IMR-90 (cell line): ENCODE data around the gene TTI1. TPM values are rescaled to one million over a fixed set of nuclear protein-coding genes. Genes with fewer than 3 reads are reported as not detected.

ENCODE experiments used
- ATAC-seq: fragments of 200-7000 bp; cut with Tn5 transposase; 2 replicates; pipeline ENCODE4 v1.9.1; 2020; ENCODE audit warnings: low read depth, mild to moderate bottlenecking, moderate library complexity
- BruUV-seq: library from RNA; stranded (reverse); fragments of 400-500 nt; replicated peaks from 2 replicates; lab custom pipeline; 2021; lab: Mats Ljungman, UMichigan
- CTCF ChIA-PET: fragments of 300-600 bp; formaldehyde crosslinking; extraction: SDS; loops from one replicate; lab custom pipeline; 2021; ENCODE audit warnings: antibody characterized with exemption; lab: Yijun Ruan, JAX
- POLR2A ChIA-PET: fragments of 300-600 bp; sonication (Branson Sonifier 250); formaldehyde crosslinking; loops from one replicate; lab custom pipeline; 2022; ENCODE audit warnings: antibody characterized with exemption; ENCODE audit not compliant: unreplicated experiment; lab: Charles Lee
- DNase-seq: peaks from one replicate; pipeline ENCODE4 v3.0.0; 2013
- H2AFZ ChIP-seq: replicated peaks from 2 replicates; pipeline ENCODE3; 2013; ENCODE audit warnings: low read length, mild to moderate bottlenecking; ENCODE audit not compliant: poor library complexity
- H2AK5ac ChIP-seq: 2 replicates; pipeline ENCODE4 v1.6.1; 2013; ENCODE audit warnings: low read depth, low read length, inconsistent platforms
- H2AK9ac ChIP-seq: replicated peaks from 2 replicates; pipeline ENCODE3; 2013; ENCODE audit warnings: mild to moderate bottlenecking, low read depth, low read length, moderate library complexity; ENCODE audit not compliant: poor library complexity
- H2BK120ac ChIP-seq: 2 replicates; pipeline ENCODE4 v1.6.1; 2013; ENCODE audit warnings: low read depth, low read length, inconsistent platforms
- H2BK15ac ChIP-seq: 3 replicates; pipeline ENCODE4 v1.6.1; 2013; ENCODE audit warnings: low read depth, low read length, inconsistent platforms
- H2BK20ac ChIP-seq: 2 replicates; pipeline ENCODE4 v1.6.1; 2013; ENCODE audit warnings: low read depth, mild to moderate bottlenecking, inconsistent platforms, low read length, moderate library complexity
- H2BK5ac ChIP-seq: 2 replicates; pipeline ENCODE4 v1.6.1; 2013; ENCODE audit warnings: mild to moderate bottlenecking, low read depth, low read length, inconsistent platforms; ENCODE audit not compliant: poor library complexity, severe bottlenecking
- H3K14ac ChIP-seq: replicated peaks from 2 replicates; pipeline ENCODE4 v1.6.1; 2013; ENCODE audit warnings: low read depth, low read length, inconsistent platforms
- H3K18ac ChIP-seq: 2 replicates; pipeline ENCODE4 v1.6.1; 2013; ENCODE audit warnings: low read depth, low read length, control low read depth
- H3K23ac ChIP-seq: 2 replicates; pipeline ENCODE4 v1.6.1; 2013; ENCODE audit warnings: low read depth, low read length, inconsistent platforms
- H3K27ac ChIP-seq: 2 replicates; pipeline ENCODE4 v1.5.1; 2013; ENCODE audit warnings: mild to moderate bottlenecking, control low read depth, low read length; ENCODE audit not compliant: insufficient read depth
- H3K27me3 ChIP-seq: 2 replicates; pipeline ENCODE4 v1.6.1; 2013; ENCODE audit warnings: low read length; ENCODE audit not compliant: control insufficient read depth, insufficient read depth
- H3K36me3 ChIP-seq: 2 replicates; pipeline ENCODE4 v1.6.1; 2013; ENCODE audit warnings: low read length, mixed read lengths; ENCODE audit not compliant: control insufficient read depth, insufficient read depth
- H3K4ac ChIP-seq: 2 replicates; pipeline ENCODE4 v1.6.1; 2013; ENCODE audit warnings: low read depth, low read length, inconsistent platforms
- H3K4me1 ChIP-seq: 2 replicates; pipeline ENCODE4 v1.6.1; 2013; ENCODE audit warnings: low read length, mixed read lengths; ENCODE audit not compliant: control insufficient read depth, insufficient read depth
- H3K4me2 ChIP-seq: 2 replicates; pipeline ENCODE4 v1.6.1; 2013; ENCODE audit warnings: low read depth, mild to moderate bottlenecking, control low read depth, low read length, moderate library complexity
- H3K4me3 ChIP-seq: 2 replicates; pipeline ENCODE4 v1.5.1; 2013; ENCODE audit warnings: low read depth, mild to moderate bottlenecking, control low read depth, low read length, moderate library complexity; ENCODE audit not compliant: insufficient read depth
- H3K56ac ChIP-seq: 2 replicates; pipeline ENCODE4 v1.6.1; 2013; ENCODE audit warnings: low read length, inconsistent platforms; ENCODE audit not compliant: insufficient read depth; ENCODE audit errors: extremely low read depth
- H3K79me1 ChIP-seq, 2 experiments: 2 replicates each; pipeline ENCODE4 v1.6.1; 2013; ENCODE audit warnings: low read length in 2 of 2, inconsistent platforms in 1 of 2, low read depth in 1 of 2
- H3K9ac ChIP-seq: 2 replicates; pipeline ENCODE4 v1.6.1; 2013; ENCODE audit warnings: low read depth, low read length, control low read depth
- H3K9me1 ChIP-seq: 2 replicates; pipeline ENCODE4 v1.6.1; 2013; ENCODE audit warnings: low read length, inconsistent platforms; ENCODE audit not compliant: insufficient read depth
- H3K9me3 ChIP-seq: 2 replicates; pipeline ENCODE4 v1.6.1; 2013; ENCODE audit warnings: low read length; ENCODE audit not compliant: control insufficient read depth, insufficient read depth
- H4K20me1 ChIP-seq: 2 replicates; pipeline ENCODE4 v1.6.1; 2013; ENCODE audit warnings: low read length, inconsistent platforms; ENCODE audit not compliant: insufficient read depth
- H4K5ac ChIP-seq: 2 replicates; pipeline ENCODE4 v1.6.1; 2013; ENCODE audit warnings: mild to moderate bottlenecking, low read depth, low read length, control low read depth
- H4K8ac ChIP-seq, 2 experiments: 2 replicates each; pipeline ENCODE4 v1.6.1; 2013; ENCODE audit warnings: low read depth in 2 of 2, low read length in 2 of 2, control low read depth in 1 of 2, inconsistent platforms in 1 of 2
- H4K91ac ChIP-seq: 2 replicates; pipeline ENCODE4 v1.6.1; 2013; ENCODE audit warnings: low read depth, low read length, inconsistent platforms; ENCODE audit not compliant: insufficient read depth
- BHLHE40 ChIP-seq: fragments of 150-350 bp; IDR thresholded peaks from 2 replicates; pipeline ENCODE4 v1.6.1; 2016; ENCODE audit warnings: mild to moderate bottlenecking, low read depth, low read length
- CEBPB ChIP-seq: IDR thresholded peaks from 2 replicates; pipeline ENCODE4 v1.6.1; 2012; ENCODE audit warnings: low read depth, low read length, improper control_type of control experiment
- CHD1 ChIP-seq: IDR thresholded peaks from 2 replicates; pipeline ENCODE4 v1.6.1; 2012; ENCODE audit warnings: low read depth, low read length, improper control_type of control experiment
- CTCF ChIP-seq: conservative IDR thresholded peaks from 2 replicates; pipeline ENCODE4 v1.5.1; 2012; ENCODE audit warnings: mild to moderate bottlenecking, low read depth, low read length, improper control_type of control experiment
- ELK1 ChIP-seq: fragments of 150-350 bp; IDR thresholded peaks from 2 replicates; pipeline ENCODE4 v1.6.1; 2016; ENCODE audit warnings: low read depth, mild to moderate bottlenecking, low read length, moderate library complexity, borderline replicate concordance
- MAFK ChIP-seq: IDR thresholded peaks from 2 replicates; pipeline ENCODE4 v1.6.1; 2012; ENCODE audit warnings: low read depth, low read length, improper control_type of control experiment
- MAZ ChIP-seq: IDR thresholded peaks from 2 replicates; pipeline ENCODE4 v1.6.1; 2012; ENCODE audit warnings: low read depth, mild to moderate bottlenecking, low read length, improper control_type of control experiment, moderate library complexity, borderline replicate concordance
- NFE2L2 ChIP-seq: fragments of 150-350 bp; IDR thresholded peaks from 2 replicates; pipeline ENCODE4 v1.6.1; 2016; ENCODE audit warnings: low read depth, mild to moderate bottlenecking, low read length
- POLR2A ChIP-seq: IDR thresholded peaks from 2 replicates; pipeline ENCODE4 v1.6.1; 2012; ENCODE audit warnings: mild to moderate bottlenecking, low read depth, low read length
- RAD21 ChIP-seq: IDR thresholded peaks from 2 replicates; pipeline ENCODE4 v1.6.1; 2012; ENCODE audit warnings: low read length, improper control_type of control experiment
- RCOR1 ChIP-seq: IDR thresholded peaks from 2 replicates; pipeline ENCODE4 v1.6.1; 2012; ENCODE audit warnings: mild to moderate bottlenecking, low read length, improper control_type of control experiment; ENCODE audit not compliant: insufficient replicate concordance
- RFX5 ChIP-seq: IDR thresholded peaks from 2 replicates; pipeline ENCODE4 v1.8.0; 2012; ENCODE audit warnings: low read depth, mild to moderate bottlenecking, low read length, moderate library complexity
- WGBS, 2 experiments: methylation state at CpG; one replicate each; pipeline versions ENCODE4 v1.1.5 to v1.1.7; 2013; ENCODE audit warnings: missing lambda C conversion rate in 2 of 2; ENCODE audit not compliant: insufficient read length in 1 of 2; ENCODE audit errors: extremely low coverage in 2 of 2; 5-methylcytosine and 5-hydroxymethylcytosine counted together
- dilution Hi-C: fragments of 300-500 bp; cut with HindIII; formaldehyde crosslinking; loops from one replicate; pipeline ENCODE4 v1.14.3; 2018; ENCODE audit warnings: low sequenced_read_pairs; ENCODE audit not compliant: unreplicated experiment
- in situ Hi-C: fragments of 300-500 bp; cut with MboI; formaldehyde crosslinking; loops from 3 replicates; pipeline ENCODE4 v1.14.3; 2019; ENCODE audit warnings: low sequenced_read_pairs, inconsistent platforms, mixed read lengths
- intact Hi-C: fragments of 100-400 bp; cut with micrococcal nuclease; formaldehyde crosslinking; loops from 2 replicates; pipeline ENCODE4 v1.10.0; 2022
- polyA plus RNA-seq, 3 experiments: library from polyadenylated mRNA; depleted of rRNA; stranded (reverse); fragments of >200 nt; gene quantifications; 2 replicates each; pipeline ENCODE4 v1.2.3, GENCODE V29; 2012; ENCODE audit warnings: low replicate concordance in 1 of 3
- total RNA-seq: library from RNA; depleted of rRNA; stranded (reverse); fragments of >200 nt; gene quantifications from 2 replicates; pipeline ENCODE4 v1.2.3, GENCODE V29; 2012
- TF ChIP-seq, protein P1 (sequence below): fragments of 150-350 bp; IDR thresholded peaks from 2 replicates; pipeline ENCODE4 v1.6.1; 2017; ENCODE audit warnings: mild to moderate bottlenecking, antibody characterized with exemption, low read length, low read depth

The TTI1 gene
- total and polyA plus RNA-seq, 2 of the 4 experiments (the other 2 are of a cell fraction): 12.5 to 17.6 TPM

GRCh38 chr20:38024496-38024895 is 8.8 kb downstream of the TTI1 start:
- peak overlapping the region; percentile 48; the same call in 1 of the 2 replicates for H3K27ac ChIP-seq
- POLR2A ChIA-PET: no interaction called here

More at GRCh38 chr20:38024496-38024895, 8.8 kb downstream of the TTI1 start:
- no peak overlapping the region for H2AFZ ChIP-seq
- TF ChIP-seq CHD1: no peak
- no peak for TF ChIP-seq CEBPB
- TF ChIP-seq, protein P1, sequence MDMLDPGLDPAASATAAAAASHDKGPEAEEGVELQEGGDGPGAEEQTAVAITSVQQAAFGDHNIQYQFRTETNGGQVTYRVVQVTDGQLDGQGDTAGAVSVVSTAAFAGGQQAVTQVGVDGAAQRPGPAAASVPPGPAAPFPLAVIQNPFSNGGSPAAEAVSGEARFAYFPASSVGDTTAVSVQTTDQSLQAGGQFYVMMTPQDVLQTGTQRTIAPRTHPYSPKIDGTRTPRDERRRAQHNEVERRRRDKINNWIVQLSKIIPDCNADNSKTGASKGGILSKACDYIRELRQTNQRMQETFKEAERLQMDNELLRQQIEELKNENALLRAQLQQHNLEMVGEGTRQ: no peak
- no peak for TF ChIP-seq CTCF
- TF ChIP-seq ELK1: no peak
- no peak for TF ChIP-seq NFE2L2
- no peak for TF ChIP-seq RAD21
- TF ChIP-seq MAZ: no peak
- no peak for TF ChIP-seq POLR2A
- no peak for TF ChIP-seq RFX5
- no peak for TF ChIP-seq BHLHE40
- TF ChIP-seq RCOR1: no peak
- TF ChIP-seq MAFK: no peak
- no peaks in the 10 kb centered on the region for H3K27me3 ChIP-seq
- no peak overlapping the region for H3K14ac ChIP-seq
- H3K4me2 ChIP-seq: no peak overlapping the region
- H3K36me3 ChIP-seq: peaks cover 4% of the 10 kb centered on the region; the same call in 1 of the 2 replicates
- H3K9ac ChIP-seq: peak overlapping the region; percentile 28; the same call in 1 of the 2 replicates
- H3K9me3 ChIP-seq: no peaks in the 10 kb centered on the region
- peak overlapping the region; percentile 29; the same call in 1 of the 2 replicates for H2BK120ac ChIP-seq
- WGBS, 2 experiments: no CpG with 5 or more reads among the region's 5 CpGs
- dilution Hi-C loops (no loop called here), in situ Hi-C loops (no loop called here), intact Hi-C loops (loop anchor here (10.0 kb wide), 1 partner anchor 200 kb away; no protein-coding TSS in a partner anchor)
- H2AK9ac ChIP-seq: no peak overlapping the region
- no peak overlapping the region for H3K4me3 ChIP-seq
- H4K20me1 ChIP-seq: peaks cover 26% of the 10 kb centered on the region
- H2AK5ac ChIP-seq: peak overlapping the region; percentile 64; the same call in 1 of the 2 replicates
- H2BK5ac ChIP-seq: no peak overlapping the region
- peak overlapping the region in 1 of 2 experiments; percentile 25; a peak in 1 of 4 replicates for H4K8ac ChIP-seq
- CTCF ChIA-PET: interaction anchor here (0.5 kb wide), 1 partner anchor 886 kb away, joined by 3 read pairs; no protein-coding TSS in a partner anchor
- H3K4me1 ChIP-seq: peaks cover 17% of the 10 kb centered on the region
- peaks cover 27 to 67% of the 10 kb centered on the region in 2 experiments for H3K79me1 ChIP-seq
- no TSS peak for BruUV-seq
- peaks cover 19% of the 10 kb centered on the region for H3K9me1 ChIP-seq
- no peak overlapping the region; the same call in 1 of the 2 replicates for H4K5ac ChIP-seq
- H2BK20ac ChIP-seq: peak overlapping the region; percentile 26; the same call in 1 of the 2 replicates
- no peak overlapping the region for H4K91ac ChIP-seq
- ATAC-seq: no peak
- H2BK15ac ChIP-seq: no peak overlapping the region; the same call in 2 of the 3 replicates
- H3K56ac ChIP-seq: no peak overlapping the region
- H3K4ac ChIP-seq: peak overlapping the region; percentile 39; the same call in 1 of the 2 replicates
- no peak overlapping the region for H3K23ac ChIP-seq
- no peak for DNase-seq
- no peak overlapping the region; the same call in 1 of the 2 replicates for H3K18ac ChIP-seq
